Nephron progenitor cell (in vitro differentiated cells): ENCODE results near the gene NDUFB5.

Source experiments
- DNase-seq: peaks from one replicate; pipeline ENCODE4 v3.0.0; 2021
- H3K27ac Mint-ChIP-seq: 2 replicates; pipeline ENCODE4 v1.8.0; 2021; ENCODE audit warnings: mild to moderate bottlenecking, moderate library complexity, mixed read lengths
- H3K27me3 Mint-ChIP-seq: 2 replicates; pipeline ENCODE4 v1.8.0; 2021; ENCODE audit warnings: mild to moderate bottlenecking, low read depth, mixed read lengths; ENCODE audit not compliant: poor library complexity
- H3K36me3 Mint-ChIP-seq: 2 replicates; pipeline ENCODE4 v1.8.0; 2021; ENCODE audit warnings: low read depth, mixed read lengths
- H3K4me1 Mint-ChIP-seq: 2 replicates; pipeline ENCODE4 v1.8.0; 2021; ENCODE audit warnings: mixed read lengths
- H3K4me3 Mint-ChIP-seq: 2 replicates; pipeline ENCODE4 v1.8.0; 2021; ENCODE audit warnings: mild to moderate bottlenecking, moderate library complexity, mixed read lengths
- H3K9me3 Mint-ChIP-seq: 2 replicates; pipeline ENCODE4 v1.8.0; 2021; ENCODE audit warnings: mild to moderate bottlenecking, moderate library complexity, mixed read lengths
- CTCF ChIP-seq: fragments of 200-600 bp; sonication (generic); IDR thresholded peaks from 2 replicates; pipeline ENCODE4 v1.5.0; 2021; ENCODE audit warnings: antibody characterized with exemption

The NDUFB5 gene

GRCh38 chr3:179604321-179605078 lies at the start of gene NDUFB5, which contains the start of gene MRPL47:
Gene NDUFB5 (plus strand): TSS chr3:179604794. CDS start chr3:179604816, 22 bp downstream.
Gene MRPL47 (minus strand): TSS chr3:179604638. CDS start chr3:179604624, 14 bp downstream.
- Mint-ChIP-seq H3K27ac (peak within 1 kb of the TSS; percentile 100), H3K4me1 (peaks cover 32% of the 10 kb centered on the region), H3K27me3 (peaks cover 3% of the 10 kb centered on the region), H3K9me3 (no peaks in the 10 kb centered on the region), H3K36me3 (peaks cover 37% of the 10 kb centered on the region), H3K4me3 (peak within 1 kb of the TSS; percentile 98)
- peak; percentile 89 for DNase-seq
- no peak for TF ChIP-seq CTCF

GRCh38 chr3:179558742-179559364 lies 45.7 kb upstream of the NDUFB5 start:
- DNase-seq, result peak; percentile 62
- no peaks in the 10 kb centered on the region for H3K36me3 Mint-ChIP-seq
- H3K4me3 Mint-ChIP-seq, result no peak overlapping the region
- no peak overlapping the region for H3K27ac Mint-ChIP-seq
- peak; percentile 89 for TF ChIP-seq CTCF
- H3K9me3 Mint-ChIP-seq, result no peaks in the 10 kb centered on the region
- peaks cover 21% of the 10 kb centered on the region for H3K4me1 Mint-ChIP-seq
- H3K27me3 Mint-ChIP-seq, result no peaks in the 10 kb centered on the region

DNA sequence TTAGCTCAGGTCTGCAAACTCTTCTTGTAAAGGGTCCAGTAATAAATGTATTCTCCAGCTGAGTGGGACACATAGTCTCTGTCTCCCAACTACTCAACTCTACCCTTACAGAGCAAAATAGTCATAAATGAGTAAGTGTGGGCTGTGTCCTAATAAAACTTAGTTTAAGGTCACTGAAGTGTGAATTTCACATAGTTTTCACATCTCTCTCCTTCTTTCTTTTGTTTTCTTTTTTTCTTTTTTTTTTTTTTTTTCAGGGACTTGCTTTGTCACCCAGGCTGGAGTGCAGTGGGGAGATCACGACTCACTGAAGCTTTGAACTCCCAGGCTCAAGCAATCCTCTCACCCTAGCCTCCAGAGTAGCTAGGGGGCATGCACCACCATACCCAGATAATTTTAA lies 43.8 kb upstream of the NDUFB5 start:
- Mint-ChIP-seq H3K27me3 (no peaks in the 10 kb centered on the region), H3K9me3 (no peaks in the 10 kb centered on the region), H3K27ac (no peak overlapping the region), H3K36me3 (no peaks in the 10 kb centered on the region), H3K4me1 (peaks cover 36% of the 10 kb centered on the region), H3K4me3 (no peak overlapping the region)
- DNase-seq, result no peak
- TF ChIP-seq CTCF, result no peak

DNA sequence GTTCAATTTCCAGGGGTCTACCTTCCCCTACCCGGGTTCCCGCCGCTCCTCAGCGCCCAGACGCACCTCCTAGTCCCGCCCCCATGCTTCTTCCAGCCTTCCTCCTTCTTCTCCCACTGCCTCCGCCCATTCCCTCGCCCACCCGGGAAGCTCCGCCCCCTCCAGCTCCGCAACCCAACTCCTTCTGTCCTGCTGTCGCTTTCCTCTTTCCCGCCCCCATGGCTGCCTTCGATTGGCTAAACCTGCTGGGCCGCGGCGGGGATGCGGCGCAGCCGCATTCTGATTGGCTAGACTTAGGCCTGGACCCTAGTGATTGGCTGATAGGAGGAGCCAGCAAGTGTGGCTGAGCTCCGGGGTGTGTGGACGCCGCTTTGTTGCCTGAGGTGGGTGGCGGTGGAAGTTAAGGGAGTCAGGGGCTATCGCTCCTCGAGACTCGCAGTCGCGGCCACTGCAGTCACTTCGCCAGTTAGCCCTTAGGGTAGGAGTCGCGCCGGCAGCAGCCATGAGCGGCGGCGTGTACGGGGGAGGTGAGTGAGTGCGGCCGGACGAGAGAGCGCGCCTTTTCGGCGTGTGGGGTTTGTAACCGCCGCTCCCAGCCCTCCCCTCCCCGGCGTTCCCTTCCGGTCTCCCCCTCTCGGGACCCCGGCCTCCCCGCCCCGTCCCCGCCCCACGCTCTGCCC lies 41.9 kb upstream of the NDUFB5 start, which contains the start of gene ACTL6A:
TSS of gene ACTL6A (plus strand) at position 336 of the 680 bp plus-strand sequence. CDS start at position 503, 167 bp downstream.
- Mint-ChIP-seq H3K4me3 (peak within 1 kb of the TSS; percentile 95), H3K4me1 (peaks cover 35% of the 10 kb centered on the region), H3K27me3 (no peaks in the 10 kb centered on the region), H3K36me3 (no peaks in the 10 kb centered on the region), H3K27ac (peak within 1 kb of the TSS; percentile 100), H3K9me3 (no peaks in the 10 kb centered on the region)
- no peak for TF ChIP-seq CTCF
- DNase-seq, result peak; percentile 100

DNA sequence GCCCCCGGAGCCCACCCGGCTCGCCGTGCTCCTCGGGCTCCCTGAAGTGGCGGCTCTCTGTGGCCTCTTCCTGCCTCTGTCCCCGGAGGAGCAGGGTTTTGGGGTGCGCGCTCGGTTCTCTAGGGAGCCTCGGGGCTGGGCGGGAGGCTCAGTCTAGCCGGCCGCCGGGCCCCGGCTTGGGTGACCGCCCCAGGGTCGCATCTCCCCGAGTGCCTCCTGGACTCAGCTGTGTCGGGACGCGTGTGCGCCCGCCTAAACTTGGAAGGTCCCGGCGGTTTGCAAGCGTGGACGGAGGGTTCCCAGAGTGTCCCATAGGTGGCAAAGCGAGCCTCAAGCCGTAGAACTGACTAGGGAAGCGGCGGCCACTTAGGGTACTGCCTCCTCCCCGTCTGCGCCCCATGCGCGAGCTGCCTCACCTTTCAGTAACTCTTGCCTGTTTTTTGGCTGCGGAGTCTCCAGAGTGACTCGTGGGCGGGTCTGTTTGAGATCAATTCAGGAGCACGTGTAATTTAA lies 41.3 kb upstream of the NDUFB5 start:
- Mint-ChIP-seq H3K27me3 (no peaks in the 10 kb centered on the region), H3K36me3 (no peaks in the 10 kb centered on the region), H3K4me1 (peaks cover 32% of the 10 kb centered on the region), H3K4me3 (peak overlapping the region; percentile 95), H3K9me3 (no peaks in the 10 kb centered on the region), H3K27ac (peak overlapping the region; percentile 92)
- DNase-seq, result peak; percentile 70
- TF ChIP-seq CTCF, result peak; percentile 25
